Panc1 (cell line): ENCODE results near the gene GLI3. TPM values are rescaled to one million over a fixed set of nuclear protein-coding genes. Genes with fewer than 3 reads are reported as not detected.

Source experiments
- ATAC-seq: fragments of 200-7000 bp; cut with Tn5 transposase; 2 replicates; pipeline ENCODE4 v1.9.1; 2020; ENCODE audit warnings: mild to moderate bottlenecking, moderate library complexity
- BruUV-seq: library from RNA; stranded (reverse); fragments of 400-500 nt; replicated peaks from 2 replicates; lab custom pipeline; 2021; lab: Mats Ljungman, UMichigan
- CTCF ChIA-PET: fragments of 300-600 bp; sonication (Branson Sonifier 250); formaldehyde crosslinking; loops from one replicate; lab custom pipeline; 2022; ENCODE audit warnings: antibody characterized with exemption; lab: Charles Lee
- POLR2A ChIA-PET: fragments of 300-600 bp; sonication (Branson Sonifier 250); formaldehyde crosslinking; loops from one replicate; lab custom pipeline; 2022; ENCODE audit warnings: antibody characterized with exemption; lab: Charles Lee
- DNase-seq: peaks from one replicate; pipeline ENCODE4 v3.0.0-alpha.2; 2010; ENCODE audit warnings: low read depth, low spot score
- H3K27ac ChIP-seq: 2 replicates; pipeline ENCODE4 v1.5.1; 2011; ENCODE audit warnings: mild to moderate bottlenecking, low read length, inconsistent platforms
- H3K27me3 ChIP-seq: fragments of 200-500 bp; sonication (Bioruptor generic); 2 replicates; pipeline ENCODE4 v1.6.0; 2014; ENCODE audit warnings: low read length, inconsistent platforms; ENCODE audit not compliant: control insufficient read depth, insufficient read depth
- H3K36me3 ChIP-seq: fragments of 200-500 bp; sonication (Bioruptor generic); 2 replicates; pipeline ENCODE4 v1.5.1; 2014; ENCODE audit warnings: inconsistent platforms, mild to moderate bottlenecking, low read length, moderate library complexity; ENCODE audit not compliant: control insufficient read depth, insufficient read depth
- H3K4me1 ChIP-seq: 2 replicates; pipeline ENCODE4 v1.5.1; 2011; ENCODE audit warnings: inconsistent platforms, mild to moderate bottlenecking, low read length, moderate library complexity; ENCODE audit not compliant: control insufficient read depth, insufficient read depth
- H3K4me3 ChIP-seq, 2 experiments: 2 replicates each; pipeline ENCODE4 v1.5.1; 2011 to 2012; ENCODE audit warnings: low read depth in 2 of 2, low read length in 2 of 2, mild to moderate bottlenecking in 2 of 2, inconsistent platforms in 1 of 2, moderate library complexity in 1 of 2
- H3K9me3 ChIP-seq: fragments of 200-500 bp; sonication (Bioruptor generic); 2 replicates; pipeline ENCODE4 v1.5.1; 2014; ENCODE audit warnings: low read depth, mild to moderate bottlenecking, inconsistent platforms, low read length, moderate library complexity; ENCODE audit not compliant: control insufficient read depth, insufficient read depth
- POLR2AphosphoS5 ChIP-seq: IDR thresholded peaks from 2 replicates; pipeline ENCODE4 v1.6.1; 2012; ENCODE audit warnings: mild to moderate bottlenecking, low read depth, low read length, moderate library complexity
- SIN3A ChIP-seq: IDR thresholded peaks from 2 replicates; pipeline ENCODE4 v1.6.1; 2012; ENCODE audit warnings: low read depth, mild to moderate bottlenecking, low read length, moderate library complexity, borderline replicate concordance; ENCODE audit not compliant: insufficient read depth
- TCF7L2 ChIP-seq: IDR thresholded peaks from 2 replicates; pipeline ENCODE4 v1.6.1; 2011; ENCODE audit warnings: mild to moderate bottlenecking, low read depth, low read length, inconsistent platforms
- in situ Hi-C: cut with HindIII; loops from 2 replicates; pipeline ENCODE4 v1.10.0; 2016; ENCODE audit warnings: low sequenced_read_pairs, low pct_unique_long_range_greater_than_20kb
- intact Hi-C: fragments of 100-400 bp; cut with micrococcal nuclease; formaldehyde crosslinking; loops from one replicate; pipeline ENCODE4 v1.10.0; 2022; ENCODE audit not compliant: unreplicated experiment
- total RNA-seq: library from RNA; stranded (reverse); gene quantifications from one replicate; pipeline ENCODE4 v1.2.1, GENCODE V29; 2021; ENCODE audit not compliant: unreplicated experiment
- TF ChIP-seq, protein P1 (sequence below), 2 experiments: IDR thresholded peaks; 2 replicates each; pipeline ENCODE4 v1.6.1; 2011 to 2012; ENCODE audit warnings: low read depth in 2 of 2, control low read depth in 1 of 2, low read length in 1 of 2, mild to moderate bottlenecking in 1 of 2, moderate library complexity in 1 of 2; ENCODE audit not compliant: insufficient read depth in 1 of 2
- TF ChIP-seq, protein P2 (sequence below): fragments of 450-650 bp; IDR thresholded peaks from 2 replicates; pipeline ENCODE4 v1.5.1; 2017; ENCODE audit warnings: mild to moderate bottlenecking

GLI3 gene
- total RNA-seq, 1 experiment from 2014 or later = 3.7 TPM

GRCh38 chr7:42208572-42208971 is 28.4 kb downstream of the GLI3 start:
- no peak for DNase-seq
- no TSS peak for BruUV-seq
- H3K4me3 ChIP-seq = no peak overlapping the region
- H3K27me3 ChIP-seq = no peaks in the 10 kb centered on the region
- intact Hi-C loops = no loop called here
- no peaks in the 10 kb centered on the region for H3K9me3 ChIP-seq
- no peak for ATAC-seq
- ChIA-PET POLR2A (no interaction called here), CTCF (no interaction called here)
- in situ Hi-C loops = no loop called here
- H3K27ac ChIP-seq = no peak overlapping the region
- H3K36me3 ChIP-seq = no peaks in the 10 kb centered on the region
- no peaks in the 10 kb centered on the region for H3K4me1 ChIP-seq
- TF ChIP-seq SIN3A = no peak

DNA sequence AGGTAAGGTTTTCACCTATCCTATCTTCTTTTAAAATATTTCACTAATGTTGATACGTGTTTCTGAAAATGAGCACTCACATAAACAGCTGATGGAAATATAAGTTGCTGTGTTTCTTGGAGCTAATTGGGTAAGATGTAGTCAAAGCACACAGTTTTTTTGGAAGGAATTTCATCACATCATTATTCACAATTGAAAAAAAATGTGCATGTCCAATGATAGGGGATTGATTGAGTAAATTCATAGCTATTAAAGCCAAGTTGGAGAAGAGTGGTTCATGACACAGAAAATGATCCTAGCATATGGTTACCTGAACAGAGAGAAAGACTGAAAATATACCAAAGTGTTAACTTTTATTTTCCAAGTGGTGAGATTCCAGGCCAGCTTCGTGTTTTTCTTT is 29.6 kb downstream of the GLI3 start:
- Histone ChIP-seq H3K4me1 (no peaks in the 10 kb centered on the region), H3K27ac (no peak overlapping the region), H3K27me3 (no peaks in the 10 kb centered on the region), H3K4me3 (no peak overlapping the region), H3K36me3 (no peaks in the 10 kb centered on the region), H3K9me3 (no peaks in the 10 kb centered on the region)
- intact Hi-C loops (no loop called here), in situ Hi-C loops (no loop called here)
- ChIA-PET POLR2A (no interaction called here), CTCF (no interaction called here)
- BruUV-seq = no TSS peak
- ATAC-seq (no peak), DNase-seq (no peak)
- TF ChIP-seq POLR2AphosphoS5 = no peak
- TF ChIP-seq, protein P1, sequence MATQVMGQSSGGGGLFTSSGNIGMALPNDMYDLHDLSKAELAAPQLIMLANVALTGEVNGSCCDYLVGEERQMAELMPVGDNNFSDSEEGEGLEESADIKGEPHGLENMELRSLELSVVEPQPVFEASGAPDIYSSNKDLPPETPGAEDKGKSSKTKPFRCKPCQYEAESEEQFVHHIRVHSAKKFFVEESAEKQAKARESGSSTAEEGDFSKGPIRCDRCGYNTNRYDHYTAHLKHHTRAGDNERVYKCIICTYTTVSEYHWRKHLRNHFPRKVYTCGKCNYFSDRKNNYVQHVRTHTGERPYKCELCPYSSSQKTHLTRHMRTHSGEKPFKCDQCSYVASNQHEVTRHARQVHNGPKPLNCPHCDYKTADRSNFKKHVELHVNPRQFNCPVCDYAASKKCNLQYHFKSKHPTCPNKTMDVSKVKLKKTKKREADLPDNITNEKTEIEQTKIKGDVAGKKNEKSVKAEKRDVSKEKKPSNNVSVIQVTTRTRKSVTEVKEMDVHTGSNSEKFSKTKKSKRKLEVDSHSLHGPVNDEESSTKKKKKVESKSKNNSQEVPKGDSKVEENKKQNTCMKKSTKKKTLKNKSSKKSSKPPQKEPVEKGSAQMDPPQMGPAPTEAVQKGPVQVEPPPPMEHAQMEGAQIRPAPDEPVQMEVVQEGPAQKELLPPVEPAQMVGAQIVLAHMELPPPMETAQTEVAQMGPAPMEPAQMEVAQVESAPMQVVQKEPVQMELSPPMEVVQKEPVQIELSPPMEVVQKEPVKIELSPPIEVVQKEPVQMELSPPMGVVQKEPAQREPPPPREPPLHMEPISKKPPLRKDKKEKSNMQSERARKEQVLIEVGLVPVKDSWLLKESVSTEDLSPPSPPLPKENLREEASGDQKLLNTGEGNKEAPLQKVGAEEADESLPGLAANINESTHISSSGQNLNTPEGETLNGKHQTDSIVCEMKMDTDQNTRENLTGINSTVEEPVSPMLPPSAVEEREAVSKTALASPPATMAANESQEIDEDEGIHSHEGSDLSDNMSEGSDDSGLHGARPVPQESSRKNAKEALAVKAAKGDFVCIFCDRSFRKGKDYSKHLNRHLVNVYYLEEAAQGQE (IDR thresholded peaks at IDR 0.05; ENCODE audit: insufficient read depth in 1 of 2, low read depth in 2 of 2, low read length in 1 of 2) = no peak
- TF ChIP-seq SIN3A = no peak
- TF ChIP-seq, protein P2, sequence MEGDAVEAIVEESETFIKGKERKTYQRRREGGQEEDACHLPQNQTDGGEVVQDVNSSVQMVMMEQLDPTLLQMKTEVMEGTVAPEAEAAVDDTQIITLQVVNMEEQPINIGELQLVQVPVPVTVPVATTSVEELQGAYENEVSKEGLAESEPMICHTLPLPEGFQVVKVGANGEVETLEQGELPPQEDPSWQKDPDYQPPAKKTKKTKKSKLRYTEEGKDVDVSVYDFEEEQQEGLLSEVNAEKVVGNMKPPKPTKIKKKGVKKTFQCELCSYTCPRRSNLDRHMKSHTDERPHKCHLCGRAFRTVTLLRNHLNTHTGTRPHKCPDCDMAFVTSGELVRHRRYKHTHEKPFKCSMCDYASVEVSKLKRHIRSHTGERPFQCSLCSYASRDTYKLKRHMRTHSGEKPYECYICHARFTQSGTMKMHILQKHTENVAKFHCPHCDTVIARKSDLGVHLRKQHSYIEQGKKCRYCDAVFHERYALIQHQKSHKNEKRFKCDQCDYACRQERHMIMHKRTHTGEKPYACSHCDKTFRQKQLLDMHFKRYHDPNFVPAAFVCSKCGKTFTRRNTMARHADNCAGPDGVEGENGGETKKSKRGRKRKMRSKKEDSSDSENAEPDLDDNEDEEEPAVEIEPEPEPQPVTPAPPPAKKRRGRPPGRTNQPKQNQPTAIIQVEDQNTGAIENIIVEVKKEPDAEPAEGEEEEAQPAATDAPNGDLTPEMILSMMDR = no peak
- TF ChIP-seq TCF7L2 = no peak

DNA sequence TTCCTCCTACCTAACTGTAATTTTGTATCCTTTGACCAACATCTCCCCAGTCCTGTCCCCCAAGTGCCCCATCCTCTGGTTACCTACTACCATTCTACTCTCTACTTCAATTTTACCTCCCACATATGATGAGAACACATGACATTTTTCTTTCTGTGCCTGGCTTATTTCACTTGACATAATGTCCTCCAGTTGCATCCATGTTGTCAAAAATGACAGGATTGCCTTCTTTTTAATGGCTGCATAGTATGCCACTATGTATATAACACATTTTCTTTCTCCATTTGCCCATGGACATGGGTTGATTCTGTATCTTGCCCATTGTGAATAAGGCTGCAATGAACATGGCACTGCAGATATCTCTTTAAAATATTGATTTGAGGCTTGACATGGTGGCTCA is 33.7 kb downstream of the GLI3 start:
- ChIA-PET CTCF (no interaction called here), POLR2A (no interaction called here)
- no peak for DNase-seq
- H3K4me1 ChIP-seq = no peaks in the 10 kb centered on the region
- H3K9me3 ChIP-seq = no peaks in the 10 kb centered on the region
- BruUV-seq = no TSS peak
- H3K4me3 ChIP-seq = no peak overlapping the region
- no peaks in the 10 kb centered on the region for H3K36me3 ChIP-seq
- ATAC-seq = no peak
- intact Hi-C loops = no loop called here
- in situ Hi-C loops = no loop called here
- H3K27me3 ChIP-seq = no peaks in the 10 kb centered on the region
- TF ChIP-seq SIN3A (no peak), POLR2AphosphoS5 (no peak), TCF7L2 (no peak)
- TF ChIP-seq, protein P2 = no peak
- TF ChIP-seq, protein P1 (IDR thresholded peaks at IDR 0.05; ENCODE audit: insufficient read depth in 1 of 2, low read depth in 2 of 2, low read length in 1 of 2) = no peak
- no peak overlapping the region for H3K27ac ChIP-seq
